ENCODE data around the gene SPTLC3.

GRCh38 chr20:12969071-12969669 lies 39.6 kb upstream of the SPTLC3 start:
- TF ChIP-seq CTCF (IDR thresholded peaks at IDR 0.05; ENCODE audit: low read depth, low read length) = no peak
- TF ChIP-seq EZH2phosphoT487 (IDR thresholded peaks at IDR 0.05; ENCODE audit: low read depth) = no peak

Data from OCI-LY3 (cell line).